Keratinocyte (primary cell): Measurements from ENCODE around the gene ASGR1. TPM values are rescaled to one million over a fixed set of nuclear protein-coding genes. Genes with fewer than 3 reads are reported as not detected.
"Not testable (repeated sequence)": the region's sequence is repeated elsewhere in the genome, so short reads cannot be mapped to it uniquely, and the experiment has no call there.

Experiments
- DNase-seq: peaks from one replicate; pipeline ENCODE4 v3.0.0-alpha.2; 2011; ENCODE audit warnings: low read depth, missing footprints, low spot score
- FAIRE-seq: peaks from 2 replicates; lab custom pipeline; 2011; peaks lifted over from hg19 to GRCh38; lab: Jason Lieb, UNC
- H2AFZ ChIP-seq: 2 replicates; pipeline ENCODE4 v1.6.0; 2012; ENCODE audit warnings: low read length, control low read depth, inconsistent platforms; ENCODE audit not compliant: control insufficient read depth
- H3K27ac ChIP-seq: 2 replicates; pipeline ENCODE4 v1.5.1; 2011; ENCODE audit warnings: low read length; ENCODE audit not compliant: control insufficient read depth, insufficient read depth
- H3K27me3 ChIP-seq: 3 replicates; pipeline ENCODE4 v1.6.0; 2011; ENCODE audit warnings: low read length; ENCODE audit not compliant: control insufficient read depth, insufficient read depth; ENCODE audit errors: extremely low read depth
- H3K36me3 ChIP-seq, 2 experiments: 2 replicates in 1 of 2; 3 replicates in 1 of 2; pipeline ENCODE4 v1.5.1; 2011; ENCODE audit warnings: low read length in 2 of 2, mild to moderate bottlenecking in 1 of 2; ENCODE audit not compliant: control insufficient read depth in 2 of 2, insufficient read depth in 2 of 2; ENCODE audit errors: extremely low read depth in 1 of 2
- H3K4me1 ChIP-seq: 3 replicates; pipeline ENCODE4 v1.5.1; 2011; ENCODE audit warnings: low read length; ENCODE audit not compliant: control insufficient read depth, insufficient read depth; ENCODE audit errors: extremely low read depth
- H3K4me2 ChIP-seq: 3 replicates; pipeline ENCODE4 v1.6.0; 2011; ENCODE audit warnings: low read depth, low read length; ENCODE audit not compliant: control insufficient read depth, insufficient read depth; ENCODE audit errors: extremely low read depth
- H3K4me3 ChIP-seq, 3 experiments: fragments of 200-600 bp in 1 of 3; sonication (generic) in 1 of 3; 2 replicates in 2 of 3; 3 replicates in 1 of 3; pipeline ENCODE4 v1.5.1; 2011 to 2016; ENCODE audit warnings: low read length in 3 of 3, mild to moderate bottlenecking in 3 of 3, control low read depth in 2 of 3, inconsistent platforms in 1 of 3, low read depth in 1 of 3, mixed read lengths in 1 of 3, mixed run types in 1 of 3, moderate library complexity in 1 of 3; ENCODE audit not compliant: control insufficient read depth in 2 of 3, insufficient read depth in 2 of 3; ENCODE audit errors: extremely low read depth in 1 of 3
- H3K79me2 ChIP-seq: 2 replicates; pipeline ENCODE4 v1.6.0; 2012; ENCODE audit warnings: low read length; ENCODE audit not compliant: control insufficient read depth, insufficient read depth
- H3K9ac ChIP-seq: 3 replicates; pipeline ENCODE4 v1.6.0; 2011; ENCODE audit warnings: low read length; ENCODE audit not compliant: control insufficient read depth, insufficient read depth; ENCODE audit errors: extremely low read depth
- H3K9me1 ChIP-seq: 3 replicates; pipeline ENCODE4 v1.6.0; 2011; ENCODE audit warnings: low read length; ENCODE audit not compliant: control insufficient read depth, insufficient read depth; ENCODE audit errors: extremely low read depth
- H3K9me3 ChIP-seq: 2 replicates; pipeline ENCODE4 v1.5.1; 2012; ENCODE audit warnings: low read depth, low read length; ENCODE audit not compliant: control insufficient read depth
- H4K20me1 ChIP-seq: 3 replicates; pipeline ENCODE4 v1.6.0; 2011; ENCODE audit warnings: low read length; ENCODE audit not compliant: control insufficient read depth, insufficient read depth; ENCODE audit errors: extremely low read depth
- EZH2 ChIP-seq: IDR thresholded peaks from one replicate; pipeline ENCODE4 v1.6.1; 2012; ENCODE audit warnings: inconsistent platforms, mild to moderate bottlenecking, low read length, moderate library complexity
- dilution Hi-C: fragments of 300-500 bp; cut with MboI; formaldehyde crosslinking; loops from one replicate; pipeline ENCODE4 v1.7.0; 2020; ENCODE audit warnings: low sequenced_read_pairs; ENCODE audit not compliant: extremely low pct_ligation_motif_present
- polyA plus RNA-seq, 5 experiments: library from polyadenylated mRNA; depleted of rRNA in 3 of 5; stranded (reverse) in 3 of 5; stranded (forward) in 1 of 5; unstranded in 1 of 5; fragments of >200 nt; gene quantifications; 1 replicate in 1 of 5; 2 replicates in 3 of 5; 3 replicates in 1 of 5; pipeline versions ENCODE4 v1.2.1 to v1.2.3, GENCODE V29; 2011 to 2012; ENCODE audit warnings: missing spikeins in 2 of 5, low read depth in 1 of 5, low replicate concordance in 1 of 5
- TF ChIP-seq, protein P1 (sequence below), 3 experiments: IDR thresholded peaks in 1 of 3; conservative IDR thresholded peaks in 1 of 3; optimal IDR thresholded peaks in 1 of 3; 2 replicates in 2 of 3; 3 replicates in 1 of 3; pipeline versions ENCODE3 to v1.5.1; 2011; ENCODE audit warnings: low read length in 3 of 3, mild to moderate bottlenecking in 3 of 3, moderate library complexity in 2 of 3, control low read depth in 1 of 3, inconsistent platforms in 1 of 3; ENCODE audit not compliant: insufficient read depth in 2 of 3; ENCODE audit errors: extremely low read depth in 1 of 3

ASGR1 gene
- polyA plus RNA-seq, 1 donor (not counting 4 experiments of a cell fraction or from before 2014, with no cell fraction given) = 0.18 TPM

DNA sequence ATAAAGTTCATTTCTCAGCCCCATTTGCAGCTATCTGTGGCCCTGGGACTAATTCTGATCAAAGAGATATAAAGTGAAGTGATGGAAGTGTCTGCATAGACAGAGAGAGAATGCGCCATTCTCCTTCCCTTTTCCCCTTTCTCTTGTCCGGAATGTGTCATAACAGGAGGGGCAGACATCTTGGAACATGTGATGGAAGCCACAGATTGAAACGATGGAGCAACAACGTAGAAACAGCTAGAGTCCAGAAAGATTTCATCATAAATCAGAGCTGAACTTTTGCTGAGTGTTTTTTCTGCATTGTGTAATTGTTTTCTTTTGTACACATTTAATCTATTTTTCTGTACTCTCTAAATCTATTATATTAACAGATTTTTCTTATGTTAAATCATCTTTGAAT is 11.3 kb downstream of the ASGR1 start:
- no peaks in the 10 kb centered on the region for H3K4me1 ChIP-seq
- no peak overlapping the region for H3K4me2 ChIP-seq
- FAIRE-seq = no peak
- TF ChIP-seq, protein P1, sequence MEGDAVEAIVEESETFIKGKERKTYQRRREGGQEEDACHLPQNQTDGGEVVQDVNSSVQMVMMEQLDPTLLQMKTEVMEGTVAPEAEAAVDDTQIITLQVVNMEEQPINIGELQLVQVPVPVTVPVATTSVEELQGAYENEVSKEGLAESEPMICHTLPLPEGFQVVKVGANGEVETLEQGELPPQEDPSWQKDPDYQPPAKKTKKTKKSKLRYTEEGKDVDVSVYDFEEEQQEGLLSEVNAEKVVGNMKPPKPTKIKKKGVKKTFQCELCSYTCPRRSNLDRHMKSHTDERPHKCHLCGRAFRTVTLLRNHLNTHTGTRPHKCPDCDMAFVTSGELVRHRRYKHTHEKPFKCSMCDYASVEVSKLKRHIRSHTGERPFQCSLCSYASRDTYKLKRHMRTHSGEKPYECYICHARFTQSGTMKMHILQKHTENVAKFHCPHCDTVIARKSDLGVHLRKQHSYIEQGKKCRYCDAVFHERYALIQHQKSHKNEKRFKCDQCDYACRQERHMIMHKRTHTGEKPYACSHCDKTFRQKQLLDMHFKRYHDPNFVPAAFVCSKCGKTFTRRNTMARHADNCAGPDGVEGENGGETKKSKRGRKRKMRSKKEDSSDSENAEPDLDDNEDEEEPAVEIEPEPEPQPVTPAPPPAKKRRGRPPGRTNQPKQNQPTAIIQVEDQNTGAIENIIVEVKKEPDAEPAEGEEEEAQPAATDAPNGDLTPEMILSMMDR (optimal IDR thresholded peaks at IDR 0.05 in 1 of 3, IDR thresholded peaks at IDR 0.05 in 1 of 3, conservative IDR thresholded peaks at IDR 0.05 in 1 of 3; ENCODE audit: extremely low read depth in 1 of 3, insufficient read depth in 2 of 3, low read length in 3 of 3) = no peak
- TF ChIP-seq EZH2 = no peak
- H3K9ac ChIP-seq = no peak overlapping the region
- dilution Hi-C loops = no loop called here
- no peak overlapping the region for H3K27ac ChIP-seq
- H4K20me1 ChIP-seq = no peaks in the 10 kb centered on the region
- no peak overlapping the region for H2AFZ ChIP-seq
- no peaks in the 10 kb centered on the region for H3K9me1 ChIP-seq
- no peaks in the 10 kb centered on the region for H3K36me3 ChIP-seq
- no peaks in the 10 kb centered on the region for H3K27me3 ChIP-seq
- no peaks in the 10 kb centered on the region for H3K9me3 ChIP-seq
- DNase-seq = no peak
- no peak overlapping the region for H3K4me3 ChIP-seq
- H3K79me2 ChIP-seq = no peaks in the 10 kb centered on the region

DNA sequence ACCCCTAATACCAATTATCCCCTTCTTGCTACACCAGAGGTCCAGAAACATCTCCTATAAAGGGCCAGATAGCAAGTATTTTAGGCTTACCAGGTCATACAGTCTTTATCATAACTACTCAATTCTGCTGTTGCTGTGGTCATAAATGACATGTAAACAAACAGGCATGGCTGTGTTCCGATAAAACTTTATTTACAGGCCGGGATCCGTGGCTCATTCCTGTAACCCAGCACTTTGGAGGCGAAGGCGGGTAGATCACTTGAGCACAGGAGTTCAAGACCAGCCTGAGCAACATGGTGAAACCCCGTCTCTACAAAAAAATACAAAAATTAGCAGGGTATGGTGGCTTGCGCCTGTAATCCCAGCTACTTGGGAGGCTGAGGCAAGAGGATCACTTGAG is 12.3 kb downstream of the ASGR1 start:
- Histone ChIP-seq H3K27ac (no peak overlapping the region), H3K9ac (no peak overlapping the region), H3K27me3 (no peaks in the 10 kb centered on the region), H3K36me3 (no peaks in the 10 kb centered on the region), H3K9me1 (no peaks in the 10 kb centered on the region), H4K20me1 (no peaks in the 10 kb centered on the region), H2AFZ (no peak overlapping the region), H3K79me2 (no peaks in the 10 kb centered on the region), H3K4me3 (no peak overlapping the region), H3K4me2 (no peak overlapping the region), H3K9me3 (no peaks in the 10 kb centered on the region), H3K4me1 (no peaks in the 10 kb centered on the region)
- DNase-seq = no peak
- TF ChIP-seq EZH2 = no peak
- TF ChIP-seq, protein P1 (optimal IDR thresholded peaks at IDR 0.05 in 1 of 3, IDR thresholded peaks at IDR 0.05 in 1 of 3, conservative IDR thresholded peaks at IDR 0.05 in 1 of 3; ENCODE audit: extremely low read depth in 1 of 3, insufficient read depth in 2 of 3, low read length in 3 of 3) = no peak
- FAIRE-seq = no peak
- dilution Hi-C loops = no loop called here

DNA sequence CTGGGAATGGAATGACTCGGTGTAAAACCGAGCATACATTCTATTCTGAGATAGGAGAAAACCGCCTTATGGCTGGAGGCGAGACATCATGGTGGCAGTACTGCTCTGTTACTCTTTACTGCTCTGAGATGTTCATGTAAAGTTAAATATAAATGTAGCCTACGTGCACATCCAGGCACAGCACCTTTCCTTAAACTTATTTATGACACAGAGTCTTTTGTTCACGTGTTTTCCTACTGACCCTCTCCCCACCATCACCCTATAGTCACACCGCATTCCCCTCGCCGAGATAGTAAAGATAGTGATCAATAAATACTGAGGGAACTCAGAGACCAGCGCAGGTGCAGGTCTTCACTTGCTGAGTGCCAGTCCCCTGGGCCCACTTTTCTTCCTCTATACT is 19.6 kb downstream of the ASGR1 start:
- H3K27ac ChIP-seq, H3K4me1 ChIP-seq, H3K79me2 ChIP-seq, H3K4me3 ChIP-seq, H3K9ac ChIP-seq, DNase-seq, FAIRE-seq, H3K4me2 ChIP-seq, H3K9me1 ChIP-seq, H4K20me1 ChIP-seq, H3K27me3 ChIP-seq, dilution Hi-C loops, H3K9me3 ChIP-seq, H2AFZ ChIP-seq, H3K36me3 ChIP-seq: not testable (repeated sequence)

DNA sequence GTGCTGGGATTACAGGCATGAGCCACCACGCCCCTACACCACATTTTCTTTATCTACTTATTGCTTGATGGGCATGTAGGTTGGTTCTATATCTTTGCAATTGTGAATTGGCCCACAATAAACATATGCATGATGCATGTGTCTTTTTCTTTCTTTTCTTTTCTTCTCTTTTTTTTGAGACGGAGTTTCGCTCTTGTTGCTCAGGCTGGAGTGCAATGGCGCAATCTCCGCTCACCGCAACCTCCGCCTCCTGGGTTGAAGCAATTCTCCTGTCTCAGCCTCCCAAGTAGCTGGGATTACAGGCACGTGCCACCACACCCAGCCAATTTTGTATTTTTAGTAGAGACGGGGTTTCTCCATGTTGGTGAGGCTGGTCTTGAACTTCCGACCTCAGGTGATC is 20.7 kb downstream of the ASGR1 start:
- H4K20me1 ChIP-seq, H3K79me2 ChIP-seq, DNase-seq, H3K27me3 ChIP-seq, H3K9ac ChIP-seq, FAIRE-seq, H2AFZ ChIP-seq, H3K4me3 ChIP-seq, H3K9me3 ChIP-seq, H3K27ac ChIP-seq, H3K4me2 ChIP-seq, H3K4me1 ChIP-seq, H3K9me1 ChIP-seq, H3K36me3 ChIP-seq, dilution Hi-C loops: not testable (repeated sequence)
